ENCODE data around the gene AGBL4.

AGBL4 gene

DNA sequence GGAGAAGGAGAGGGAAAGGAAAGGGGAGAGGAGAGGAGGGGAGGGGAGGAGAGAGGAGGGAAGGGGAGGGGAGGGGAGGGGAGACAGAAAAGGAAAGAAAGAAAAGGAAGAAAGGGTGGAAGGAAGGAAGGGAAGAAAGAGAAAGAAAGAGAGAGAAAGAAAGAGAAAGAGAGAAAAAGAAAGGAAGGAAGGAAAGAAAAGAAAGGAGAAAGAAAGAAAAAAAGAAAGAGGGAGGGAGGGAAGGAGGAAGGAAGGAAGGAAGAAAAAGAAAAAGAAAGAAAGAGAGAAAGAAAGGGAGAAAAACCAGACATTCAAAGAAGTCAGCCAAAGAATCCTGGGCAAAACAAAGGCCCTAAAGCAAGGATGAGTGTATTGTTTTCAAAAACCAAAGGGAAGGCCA, 1426.1 kb downstream of the AGBL4 start:
- TF ChIP-seq, protein P1, sequence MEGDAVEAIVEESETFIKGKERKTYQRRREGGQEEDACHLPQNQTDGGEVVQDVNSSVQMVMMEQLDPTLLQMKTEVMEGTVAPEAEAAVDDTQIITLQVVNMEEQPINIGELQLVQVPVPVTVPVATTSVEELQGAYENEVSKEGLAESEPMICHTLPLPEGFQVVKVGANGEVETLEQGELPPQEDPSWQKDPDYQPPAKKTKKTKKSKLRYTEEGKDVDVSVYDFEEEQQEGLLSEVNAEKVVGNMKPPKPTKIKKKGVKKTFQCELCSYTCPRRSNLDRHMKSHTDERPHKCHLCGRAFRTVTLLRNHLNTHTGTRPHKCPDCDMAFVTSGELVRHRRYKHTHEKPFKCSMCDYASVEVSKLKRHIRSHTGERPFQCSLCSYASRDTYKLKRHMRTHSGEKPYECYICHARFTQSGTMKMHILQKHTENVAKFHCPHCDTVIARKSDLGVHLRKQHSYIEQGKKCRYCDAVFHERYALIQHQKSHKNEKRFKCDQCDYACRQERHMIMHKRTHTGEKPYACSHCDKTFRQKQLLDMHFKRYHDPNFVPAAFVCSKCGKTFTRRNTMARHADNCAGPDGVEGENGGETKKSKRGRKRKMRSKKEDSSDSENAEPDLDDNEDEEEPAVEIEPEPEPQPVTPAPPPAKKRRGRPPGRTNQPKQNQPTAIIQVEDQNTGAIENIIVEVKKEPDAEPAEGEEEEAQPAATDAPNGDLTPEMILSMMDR (IDR thresholded peaks at IDR 0.05; ENCODE audit: unreplicated experiment in 3 of 3): no peak
- no peaks in the 10 kb centered on the region for H3K27me3 Mint-ChIP-seq (ENCODE audit: low read depth)
- no peaks in the 10 kb centered on the region for H3K9me3 Mint-ChIP-seq
- no peak overlapping the region for H3K27ac Mint-ChIP-seq
- H3K4me3 Mint-ChIP-seq: no peak overlapping the region
- peaks cover 12% of the 10 kb centered on the region for H3K4me1 Mint-ChIP-seq
- H3K36me3 Mint-ChIP-seq (ENCODE audit: low read depth): no peaks in the 10 kb centered on the region

DNA sequence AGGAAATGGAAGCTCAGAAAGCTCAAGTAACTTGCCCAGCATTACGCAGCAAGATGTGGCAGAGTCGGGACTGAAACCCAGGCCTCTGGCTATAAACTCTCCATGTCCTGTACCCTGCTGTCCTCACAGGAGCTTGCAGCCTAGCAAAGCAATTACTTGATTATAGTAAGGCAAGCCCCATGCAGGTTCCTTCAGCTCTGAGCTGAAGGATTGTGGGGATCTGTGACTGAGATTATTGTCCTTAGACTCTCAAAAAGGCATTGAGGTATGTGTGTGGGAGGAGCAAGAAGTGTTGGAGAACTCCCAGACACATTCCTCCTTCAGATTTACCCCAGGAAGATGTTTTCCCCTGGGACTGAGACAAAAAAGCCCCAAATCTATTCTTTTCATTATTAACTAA, 1427.7 kb downstream of the AGBL4 start:
- Mint-ChIP-seq H3K27ac (peak overlapping the region; percentile 52 to 91 (median 82)), H3K9me3 (no peaks in the 10 kb centered on the region), H3K4me1 (peaks cover 12% of the 10 kb centered on the region), H3K4me3 (no peak overlapping the region), H3K36me3 (ENCODE audit: low read depth) (no peaks in the 10 kb centered on the region), H3K27me3 (ENCODE audit: low read depth) (no peaks in the 10 kb centered on the region)
- TF ChIP-seq, protein P1 (IDR thresholded peaks at IDR 0.05; ENCODE audit: unreplicated experiment in 3 of 3): no peak

DNA sequence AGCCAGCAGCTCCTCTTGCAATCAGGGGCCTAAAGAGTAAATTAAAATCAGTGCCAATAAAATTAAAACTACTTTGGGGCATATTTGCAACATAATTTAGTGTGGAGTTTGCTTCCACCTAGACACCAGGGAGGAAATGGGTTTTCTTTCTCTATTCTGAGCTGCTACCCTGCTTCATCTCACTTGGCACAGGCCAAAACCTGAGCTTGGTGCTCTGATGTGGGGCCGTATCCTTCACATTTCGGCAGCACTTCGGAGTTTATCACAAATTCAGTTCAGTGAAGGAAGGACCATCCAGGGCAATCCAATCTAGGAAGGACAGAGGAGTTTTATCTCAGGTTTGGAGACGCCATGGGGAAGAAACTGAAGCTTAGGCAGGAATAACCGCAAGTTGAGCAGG, 1428.1 kb downstream of the AGBL4 start:
- TF ChIP-seq, protein P1 (IDR thresholded peaks at IDR 0.05; ENCODE audit: unreplicated experiment in 3 of 3): no peak
- H3K4me3 Mint-ChIP-seq: no peak overlapping the region
- no peaks in the 10 kb centered on the region for H3K9me3 Mint-ChIP-seq
- no peaks in the 10 kb centered on the region for H3K27me3 Mint-ChIP-seq (ENCODE audit: low read depth)
- H3K36me3 Mint-ChIP-seq (ENCODE audit: low read depth): no peaks in the 10 kb centered on the region
- peak overlapping the region; percentile 52 to 91 (median 82) for H3K27ac Mint-ChIP-seq
- peaks cover 12% of the 10 kb centered on the region for H3K4me1 Mint-ChIP-seq

DNA sequence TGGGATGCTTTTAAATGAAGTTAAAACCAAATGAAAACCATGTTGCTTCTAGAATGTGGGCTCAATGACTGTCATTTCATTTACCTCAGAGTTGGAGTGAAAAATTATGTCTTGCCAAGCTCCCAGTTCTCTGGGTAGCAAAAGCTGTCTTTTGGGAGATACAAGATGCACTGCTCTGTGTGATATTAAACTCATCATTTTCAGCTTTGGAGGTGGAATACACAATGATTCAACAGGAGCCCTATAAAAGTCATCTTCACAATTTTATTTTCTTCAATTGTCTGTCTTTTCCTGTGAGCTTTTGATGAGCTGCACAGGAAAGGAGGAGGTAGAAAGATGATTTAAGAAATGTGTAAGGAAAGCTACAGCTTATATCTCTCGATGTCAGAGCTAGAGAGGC, 1431.4 kb downstream of the AGBL4 start:
- TF ChIP-seq, protein P1 (IDR thresholded peaks at IDR 0.05; ENCODE audit: unreplicated experiment in 3 of 3): no peak
- Mint-ChIP-seq H3K4me1 (peaks cover 12% of the 10 kb centered on the region), H3K9me3 (no peaks in the 10 kb centered on the region), H3K27ac (peak overlapping the region in 1 of 3 experiments; percentile 21), H3K4me3 (no peak overlapping the region), H3K27me3 (ENCODE audit: low read depth) (peaks cover 9% of the 10 kb centered on the region), H3K36me3 (ENCODE audit: low read depth) (no peaks in the 10 kb centered on the region)

DNA sequence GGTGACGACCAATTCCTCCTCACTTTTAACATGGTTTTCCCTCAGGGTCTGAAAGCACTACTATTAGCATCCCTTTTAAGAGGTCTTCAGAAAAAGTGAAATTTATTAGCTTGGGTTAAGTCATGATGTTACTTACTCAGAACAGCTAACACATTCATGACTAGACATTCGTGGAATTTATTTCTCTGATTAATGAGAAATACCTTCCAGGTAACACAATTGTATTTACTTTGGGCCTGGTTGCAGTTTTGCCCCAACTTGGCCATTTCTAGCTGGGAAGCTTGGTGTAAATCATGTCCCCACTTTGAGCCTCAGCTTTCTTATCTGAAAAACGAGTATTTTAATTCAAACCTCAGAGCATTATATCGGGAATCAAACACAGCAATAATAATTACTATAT, 1432.6 kb downstream of the AGBL4 start:
- no peaks in the 10 kb centered on the region for H3K36me3 Mint-ChIP-seq (ENCODE audit: low read depth)
- no peaks in the 10 kb centered on the region for H3K9me3 Mint-ChIP-seq
- TF ChIP-seq, protein P1 (IDR thresholded peaks at IDR 0.05; ENCODE audit: unreplicated experiment in 3 of 3): no peak
- H3K4me3 Mint-ChIP-seq: no peak overlapping the region
- H3K27ac Mint-ChIP-seq: no peak overlapping the region
- peaks cover 10% of the 10 kb centered on the region for H3K4me1 Mint-ChIP-seq
- peaks cover 15% of the 10 kb centered on the region for H3K27me3 Mint-ChIP-seq (ENCODE audit: low read depth)

DNA sequence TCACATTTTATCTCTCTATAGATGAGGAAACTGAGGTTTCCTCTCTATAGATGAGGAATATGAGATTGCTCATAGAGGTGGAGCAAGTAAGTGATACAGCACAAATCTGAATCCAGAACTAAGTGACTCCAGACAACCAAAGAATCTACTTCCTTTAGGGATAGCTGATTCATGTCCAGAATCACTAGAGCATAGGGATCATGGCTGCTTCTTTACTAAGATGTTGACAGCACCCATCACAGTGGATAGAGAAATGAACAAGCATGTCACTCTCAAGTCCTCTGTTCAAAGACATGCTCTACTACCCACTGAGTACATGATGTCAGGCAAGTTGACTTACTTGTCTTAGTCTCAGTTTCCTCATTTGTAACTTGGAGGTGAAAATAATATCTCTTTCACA, 1435.7 kb downstream of the AGBL4 start:
- Mint-ChIP-seq H3K9me3 (no peaks in the 10 kb centered on the region), H3K36me3 (ENCODE audit: low read depth) (no peaks in the 10 kb centered on the region), H3K4me1 (peaks cover 6% of the 10 kb centered on the region), H3K4me3 (no peak overlapping the region), H3K27ac (no peak overlapping the region), H3K27me3 (ENCODE audit: low read depth) (peaks cover 20% of the 10 kb centered on the region)
- TF ChIP-seq, protein P1 (IDR thresholded peaks at IDR 0.05; ENCODE audit: unreplicated experiment in 3 of 3): no peak

Measured in nephron (organoid).